GM18502 (cell line): Measurements from ENCODE around the gene ILDR1.
A peak's percentile ranks its signal among the peaks of the same experiment; 100 is the strongest.

Experiments used
- ATAC-seq: cut with Tn5 transposase; IDR thresholded peaks from one replicate; pipeline ENCODE4 v1.9.1; 2021; ENCODE audit warnings: mild to moderate bottlenecking; ENCODE audit not compliant: unreplicated experiment, poor library complexity

The ILDR1 gene

DNA sequence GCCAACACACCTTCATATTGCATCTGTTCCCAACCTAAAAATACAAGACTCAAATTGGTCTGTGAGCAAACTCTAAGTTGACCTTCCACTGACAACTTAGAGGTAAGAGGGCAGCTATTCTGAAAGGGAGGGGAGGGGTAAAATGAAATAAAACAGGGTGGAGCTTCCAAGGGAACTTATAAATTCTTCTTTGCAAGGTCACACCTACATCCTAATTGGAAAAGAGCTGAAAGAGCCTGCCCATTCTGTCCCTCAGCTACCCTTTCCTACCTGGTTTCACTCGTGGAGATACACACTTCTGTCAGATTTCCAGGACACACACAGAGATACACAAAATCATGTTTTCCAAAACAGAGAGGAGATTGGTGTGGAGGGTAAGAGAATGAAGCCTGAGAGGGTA is 1.0 kb downstream of the ILDR1 start:
- no peak for ATAC-seq

GRCh38 chr3:122019493-122019892 is 2.6 kb downstream of the ILDR1 start:
- no peak for ATAC-seq

- ATAC-seq = peak; percentile 85
These were observed 7.3 kb downstream of the ILDR1 start for GRCh38 chr3:122014741-122015140.

- ATAC-seq = no peak
These were observed 8.6 kb downstream of the ILDR1 start for GRCh38 chr3:122013448-122013925.

DNA sequence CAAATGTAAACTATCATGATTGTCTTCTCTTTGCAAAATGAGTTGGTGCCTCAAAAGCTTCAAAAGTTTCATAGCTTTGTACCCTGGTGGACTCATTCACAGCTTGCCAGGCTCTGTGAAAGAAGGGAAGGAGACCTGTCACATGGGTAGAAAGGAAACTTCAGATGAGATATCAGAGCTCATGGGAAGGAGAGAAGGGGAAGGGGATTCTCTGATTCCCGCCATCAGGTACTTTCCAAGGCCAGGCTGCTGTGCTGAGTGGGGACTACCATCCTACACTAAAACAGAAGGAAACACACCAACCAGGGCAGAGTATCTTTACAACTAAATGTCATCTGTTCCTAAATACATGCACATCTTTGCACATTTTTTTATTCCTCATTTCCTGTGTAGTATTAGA is 9.2 kb downstream of the ILDR1 start:
- ATAC-seq = no peak

DNA sequence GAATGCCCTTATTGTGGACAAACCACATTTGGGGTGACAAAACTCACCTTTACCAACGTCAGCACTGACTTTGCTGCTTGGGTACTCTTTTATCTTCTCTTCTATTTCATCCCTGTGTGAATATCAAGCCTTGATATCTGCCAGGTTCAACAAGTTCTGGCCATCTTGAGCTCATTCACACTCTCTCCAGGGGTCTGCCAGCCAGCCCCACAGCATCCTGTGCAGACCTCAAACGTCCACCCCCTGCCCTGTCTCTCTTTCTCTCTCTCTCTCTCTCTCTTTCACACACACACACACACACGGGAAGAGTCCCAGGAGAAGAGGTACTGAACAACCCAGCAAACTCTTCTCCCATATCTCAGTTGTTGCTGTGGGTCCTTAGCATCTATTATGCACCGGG is 10.7 kb downstream of the ILDR1 start:
- ATAC-seq = no peak

DNA sequence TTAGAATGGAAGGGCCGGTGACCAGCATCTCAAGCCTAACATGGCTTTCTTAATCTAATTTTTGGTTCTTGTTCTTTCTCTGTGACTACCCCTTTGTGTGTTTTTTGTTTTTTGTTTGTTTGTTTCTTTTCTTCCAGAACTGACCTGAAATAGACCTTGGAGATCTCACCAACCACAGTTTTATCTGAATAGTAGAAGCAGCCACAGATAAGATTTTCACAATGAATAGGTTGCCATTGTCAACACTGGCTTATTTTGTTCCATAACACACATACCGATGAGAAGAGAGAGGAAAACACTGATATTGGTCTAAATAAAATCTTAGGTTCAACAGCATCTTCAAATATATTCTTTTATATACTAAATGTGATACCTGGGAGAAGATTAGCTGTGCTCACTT is 11.5 kb downstream of the ILDR1 start:
- no peak for ATAC-seq

GRCh38 chr3:122008166-122008565 is 13.9 kb downstream of the ILDR1 start:
- ATAC-seq = no peak

DNA sequence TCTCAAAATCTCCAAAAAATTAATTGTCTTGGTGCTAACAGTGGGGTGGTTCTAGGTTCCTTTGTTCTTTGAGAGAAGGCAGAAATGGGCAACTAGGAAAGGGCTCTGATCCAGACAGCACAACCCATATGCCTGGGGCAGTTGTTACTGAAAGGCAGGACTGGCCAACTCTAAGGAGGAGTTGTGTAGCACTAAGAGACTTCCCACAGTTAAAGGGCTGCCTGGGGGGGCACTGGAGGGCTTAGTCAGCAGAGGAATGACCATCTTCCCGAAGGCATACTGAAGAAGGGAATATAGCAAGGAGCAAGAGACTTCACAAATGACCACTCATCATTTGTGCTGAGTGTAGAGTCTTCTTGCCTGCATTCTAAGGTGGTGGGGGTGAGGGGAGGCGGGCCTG is 15.8 kb downstream of the ILDR1 start:
- ATAC-seq = no peak

DNA sequence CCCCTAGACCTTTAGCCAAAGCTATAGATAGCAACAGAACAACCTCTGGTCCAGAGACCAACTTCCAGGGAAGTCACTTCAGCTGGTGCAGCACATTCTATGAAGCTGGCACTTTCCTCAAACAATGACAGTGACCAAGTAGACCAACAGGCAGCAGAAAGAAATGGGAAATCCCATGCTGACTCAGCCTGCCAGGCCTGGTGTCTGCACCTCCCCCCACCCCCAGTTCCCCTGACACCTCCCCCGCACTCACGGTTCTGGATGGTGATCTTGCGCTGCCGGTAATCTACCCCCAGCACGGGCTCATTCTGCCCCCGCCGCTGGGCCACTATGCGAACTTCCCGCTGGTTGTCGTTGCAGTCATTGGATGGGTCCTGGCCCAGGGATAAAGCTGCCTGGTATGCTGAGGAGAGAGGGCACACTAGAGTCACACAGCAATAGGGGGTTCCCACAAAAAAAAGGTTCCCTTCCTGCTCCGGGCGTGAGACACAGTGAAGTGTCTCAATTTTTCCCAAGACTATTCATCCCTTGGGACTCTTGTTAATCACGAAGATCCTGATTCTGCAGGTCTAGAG is 17.0 kb downstream of the ILDR1 start:
- ATAC-seq = peak; percentile 51

DNA sequence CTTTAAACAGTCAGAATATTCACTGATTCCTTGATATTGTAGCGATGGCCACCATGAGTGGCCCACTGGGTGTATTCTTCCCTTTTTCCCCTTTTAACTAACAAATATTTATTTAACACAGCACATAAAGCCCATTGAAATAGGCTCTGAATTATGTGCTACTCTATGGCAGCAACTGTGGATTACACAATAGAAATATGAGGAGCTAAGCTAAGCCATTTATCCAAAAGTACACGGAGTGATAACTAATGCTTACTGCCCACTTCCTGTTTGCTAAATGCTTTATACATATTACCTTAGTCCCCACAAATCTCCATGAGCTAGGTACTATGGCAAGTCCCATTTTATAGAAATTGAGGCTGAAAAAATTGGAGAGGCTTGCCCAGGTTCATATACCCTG is 17.9 kb downstream of the ILDR1 start:
- ATAC-seq = no peak

DNA sequence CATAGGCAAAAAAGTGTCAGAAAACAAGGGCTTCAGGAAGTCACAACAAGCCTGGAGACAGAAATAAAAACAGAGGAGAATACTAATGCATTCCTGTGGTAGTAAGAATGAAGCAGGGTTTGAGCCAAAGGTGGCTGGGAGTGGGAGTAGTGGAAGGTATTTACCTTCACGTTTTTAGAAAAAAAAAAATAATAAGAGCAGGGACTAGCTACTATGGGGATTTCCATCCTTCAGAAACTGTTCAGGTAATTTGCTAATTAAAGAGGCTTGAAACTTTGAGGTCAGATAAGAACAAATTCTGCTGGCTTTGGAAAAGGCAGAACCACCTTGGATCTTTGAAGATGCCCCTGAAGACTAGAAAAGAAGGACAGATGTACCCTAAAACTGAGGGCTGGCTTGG is 18.4 kb downstream of the ILDR1 start:
- no peak for ATAC-seq

- no peak for ATAC-seq
These were observed 18.9 kb downstream of the ILDR1 start for GRCh38 chr3:122003112-122003511.

DNA sequence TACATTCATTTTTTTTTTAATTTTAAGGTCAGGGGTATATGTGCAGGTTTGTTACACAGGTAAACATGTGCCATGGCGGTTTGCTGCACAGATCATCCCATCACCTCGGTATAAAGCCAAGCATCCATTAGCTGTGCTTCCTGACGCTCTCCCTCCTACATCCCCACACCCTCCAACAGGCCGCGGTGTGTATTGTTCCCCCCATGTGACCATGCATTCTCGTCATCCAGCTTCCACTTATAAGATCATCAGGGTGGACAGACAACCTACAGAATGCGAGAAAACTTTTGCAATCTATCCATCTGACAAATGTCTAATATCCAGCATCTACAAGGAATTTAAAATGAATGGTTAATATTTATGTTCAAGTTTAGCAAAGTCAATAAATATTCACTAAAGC is 19.4 kb downstream of the ILDR1 start:
- ATAC-seq = no peak

DNA sequence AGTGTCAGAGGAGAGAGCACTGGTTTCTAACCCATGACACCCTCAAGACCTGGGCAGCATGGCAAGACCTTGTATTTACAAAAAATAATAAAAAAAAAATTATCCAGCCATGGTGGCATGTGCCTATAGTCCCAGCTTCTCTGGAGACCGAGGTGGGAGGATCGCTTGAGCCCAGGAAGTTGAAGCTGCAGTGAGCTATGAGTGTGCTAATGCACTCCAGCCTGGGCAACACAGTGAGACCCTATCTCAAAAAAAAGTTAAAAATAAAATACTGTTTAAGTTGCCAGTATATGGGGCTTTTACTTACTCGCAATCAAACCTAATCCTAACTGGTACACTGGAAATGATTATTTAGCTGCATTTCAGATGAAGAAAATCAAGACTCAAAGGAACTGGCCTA is 20.2 kb downstream of the ILDR1 start:
- ATAC-seq = no peak

- ATAC-seq = no peak
These were observed 21.0 kb downstream of the ILDR1 start for GRCh38 chr3:122000936-122001605.

- ATAC-seq = no peak
These were observed 22.1 kb downstream of the ILDR1 start for GRCh38 chr3:121999931-122000330.

- peak; percentile 27 for ATAC-seq
These were observed 23.2 kb downstream of the ILDR1 start for GRCh38 chr3:121998611-121999473.

DNA sequence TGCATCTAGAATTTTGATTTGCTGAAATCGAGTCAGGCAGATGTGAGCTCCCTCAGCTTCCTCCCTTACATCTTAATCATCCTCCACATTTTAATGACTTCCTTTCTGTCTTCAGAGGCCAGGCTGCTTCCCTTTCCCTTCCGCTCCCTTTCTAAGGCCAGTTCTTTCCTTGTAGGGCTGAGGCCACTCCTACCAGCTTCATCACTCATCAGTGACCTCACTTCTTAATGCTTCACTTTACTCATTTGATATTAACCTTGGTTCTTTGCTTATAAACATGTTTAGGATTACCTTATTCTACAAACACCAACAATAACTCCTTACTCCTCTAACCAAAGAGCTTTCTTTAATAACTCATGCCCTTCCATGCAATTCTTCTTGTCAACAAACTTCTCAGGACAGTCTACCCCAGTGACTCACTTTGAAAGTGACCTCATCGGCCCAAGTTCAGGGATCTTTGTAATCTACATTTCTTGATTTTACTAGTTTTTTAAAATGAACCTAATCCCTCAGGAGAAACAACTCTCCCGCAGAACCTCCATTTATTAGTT is 23.9 kb downstream of the ILDR1 start:
- peak; percentile 32 for ATAC-seq

- ATAC-seq = no peak
These were observed 24.7 kb downstream of the ILDR1 start for GRCh38 chr3:121997372-121997771.

GRCh38 chr3:121996441-121996840 is 25.6 kb downstream of the ILDR1 start:
- ATAC-seq = no peak
